ENCODE measurements around the gene MAP4K3.

MAP4K3 gene

DNA sequence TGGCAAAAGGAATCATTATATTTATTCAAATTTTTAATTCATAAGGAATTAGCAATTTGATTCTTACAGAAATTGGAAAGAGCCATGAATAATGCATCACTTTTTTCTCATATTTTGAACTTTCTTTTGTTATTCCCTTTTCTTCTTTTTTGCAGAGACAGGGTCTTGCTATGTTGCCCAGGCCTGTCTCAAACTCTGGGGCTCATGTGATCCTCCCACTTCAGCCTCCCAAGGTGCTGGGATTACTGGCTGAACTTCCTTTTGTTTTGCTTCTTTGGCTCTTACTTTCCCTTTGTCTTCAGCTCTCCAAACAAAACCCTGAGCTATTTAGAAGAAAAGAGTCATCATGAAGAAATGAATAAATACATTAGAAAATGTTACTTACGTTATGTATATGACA lies 224.1 kb downstream of the MAP4K3 start:
- in situ Hi-C loops (cut with MboI; ENCODE audit: low sequenced_read_pairs, unreplicated experiment) = no loop called here
- no peak for DNase-seq (ENCODE audit: low spot score)
- TF ChIP-seq, protein P1, sequence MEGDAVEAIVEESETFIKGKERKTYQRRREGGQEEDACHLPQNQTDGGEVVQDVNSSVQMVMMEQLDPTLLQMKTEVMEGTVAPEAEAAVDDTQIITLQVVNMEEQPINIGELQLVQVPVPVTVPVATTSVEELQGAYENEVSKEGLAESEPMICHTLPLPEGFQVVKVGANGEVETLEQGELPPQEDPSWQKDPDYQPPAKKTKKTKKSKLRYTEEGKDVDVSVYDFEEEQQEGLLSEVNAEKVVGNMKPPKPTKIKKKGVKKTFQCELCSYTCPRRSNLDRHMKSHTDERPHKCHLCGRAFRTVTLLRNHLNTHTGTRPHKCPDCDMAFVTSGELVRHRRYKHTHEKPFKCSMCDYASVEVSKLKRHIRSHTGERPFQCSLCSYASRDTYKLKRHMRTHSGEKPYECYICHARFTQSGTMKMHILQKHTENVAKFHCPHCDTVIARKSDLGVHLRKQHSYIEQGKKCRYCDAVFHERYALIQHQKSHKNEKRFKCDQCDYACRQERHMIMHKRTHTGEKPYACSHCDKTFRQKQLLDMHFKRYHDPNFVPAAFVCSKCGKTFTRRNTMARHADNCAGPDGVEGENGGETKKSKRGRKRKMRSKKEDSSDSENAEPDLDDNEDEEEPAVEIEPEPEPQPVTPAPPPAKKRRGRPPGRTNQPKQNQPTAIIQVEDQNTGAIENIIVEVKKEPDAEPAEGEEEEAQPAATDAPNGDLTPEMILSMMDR (IDR thresholded peaks at IDR 0.05; ENCODE audit: borderline replicate concordance, control extremely low read depth, extremely low read depth, insufficient read depth, missing control alignments) = no peak

DNA sequence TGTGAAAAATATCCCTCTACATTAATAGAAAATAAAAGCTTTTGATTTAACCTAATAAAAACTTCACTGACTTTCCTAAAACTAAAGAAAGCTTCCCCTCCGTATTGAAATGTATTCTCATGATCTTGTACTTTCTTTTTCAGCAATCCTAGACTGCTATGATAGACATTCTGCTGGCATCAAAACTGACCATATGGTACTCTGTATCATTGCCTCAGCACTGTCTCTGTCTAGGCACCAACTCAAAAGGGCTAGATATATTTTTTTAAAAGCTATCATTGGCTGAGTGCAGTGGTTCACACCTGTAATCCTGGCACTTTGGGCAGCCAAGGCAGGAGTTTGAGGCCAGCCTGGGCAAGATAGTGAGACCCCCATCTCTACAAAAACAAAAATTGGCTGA lies 226.2 kb downstream of the MAP4K3 start:
- TF ChIP-seq, protein P1 (IDR thresholded peaks at IDR 0.05; ENCODE audit: borderline replicate concordance, control extremely low read depth, extremely low read depth, insufficient read depth, missing control alignments) = no peak
- DNase-seq (ENCODE audit: low spot score) = no peak
- in situ Hi-C loops (cut with MboI; ENCODE audit: low sequenced_read_pairs, unreplicated experiment) = no loop called here

DNA sequence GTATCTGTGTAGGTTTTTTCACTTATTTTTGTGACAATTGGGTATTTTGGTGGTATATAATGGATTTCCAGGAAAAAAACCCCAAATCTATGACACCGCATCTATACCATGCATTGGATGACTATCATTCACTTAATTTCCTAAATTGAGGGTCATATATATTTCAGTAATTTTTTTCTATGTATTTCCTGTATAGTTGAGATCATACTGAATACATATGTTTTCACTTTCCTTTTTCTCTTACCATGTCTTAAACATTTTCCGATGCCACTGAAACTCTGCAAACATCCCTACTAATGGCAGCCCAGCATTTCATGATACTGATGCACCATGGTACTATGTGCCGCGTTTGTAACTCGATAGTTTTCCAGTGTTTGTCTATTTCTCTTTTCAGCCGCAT lies 233.7 kb downstream of the MAP4K3 start:
- in situ Hi-C loops (cut with MboI; ENCODE audit: low sequenced_read_pairs, unreplicated experiment) = no loop called here

DNA sequence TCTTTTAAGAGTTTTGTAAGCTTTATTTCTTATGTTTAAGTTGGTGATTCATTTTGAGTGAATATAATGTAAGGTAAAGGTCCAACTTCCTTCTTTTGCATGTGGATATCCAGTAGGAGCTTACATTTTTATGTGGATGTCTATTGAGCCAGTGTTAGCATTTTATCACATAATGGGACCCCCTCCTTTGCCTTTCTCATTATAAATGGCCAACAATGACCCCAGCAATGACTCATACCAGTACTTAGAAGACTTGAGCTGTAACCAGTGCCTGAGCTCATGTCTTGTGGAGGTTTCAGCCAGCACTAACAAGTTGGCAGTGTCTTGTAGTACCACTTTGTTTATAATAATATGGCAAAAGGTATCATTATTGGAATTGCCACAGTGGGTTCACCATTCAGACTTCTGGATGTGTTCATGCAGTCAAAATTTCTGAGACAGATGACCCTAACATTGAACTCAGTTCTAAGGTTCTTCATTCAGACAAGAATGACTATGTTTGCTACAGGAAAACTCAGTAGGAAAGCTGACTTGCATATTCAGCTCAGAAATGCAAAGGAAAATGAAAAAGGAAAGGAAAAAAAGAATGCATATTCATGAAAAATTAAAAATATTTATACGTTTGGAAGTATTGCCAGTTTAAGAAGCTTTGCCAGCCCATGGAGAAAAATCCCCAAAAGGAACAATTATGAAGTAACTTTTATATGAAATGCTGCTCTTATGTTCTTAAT lies 234.3 kb downstream of the MAP4K3 start:
- in situ Hi-C loops (cut with MboI; ENCODE audit: low sequenced_read_pairs, unreplicated experiment) = no loop called here
- TF ChIP-seq, protein P1 (IDR thresholded peaks at IDR 0.05; ENCODE audit: borderline replicate concordance, control extremely low read depth, extremely low read depth, insufficient read depth, missing control alignments) = no peak
- DNase-seq (ENCODE audit: low spot score) = no peak

More for the DNA sequence above, 233.7 kb downstream of the MAP4K3 start:
- TF ChIP-seq, protein P1 (IDR thresholded peaks at IDR 0.05; ENCODE audit: borderline replicate concordance, control extremely low read depth, extremely low read depth, insufficient read depth, missing control alignments) = no peak
- DNase-seq (ENCODE audit: low spot score) = no peak
